GM18873 (cell line): ENCODE data around the gene RAB14.
A peak's percentile ranks its signal among the peaks of the same experiment; 100 is the strongest.
"Not testable (repeated sequence)": the region's sequence is repeated elsewhere in the genome, so short reads cannot be mapped to it uniquely, and the experiment has no call there.

Experiments
- ATAC-seq: cut with Tn5 transposase; IDR thresholded peaks from one replicate; pipeline ENCODE4 v1.9.1; 2021; ENCODE audit warnings: mild to moderate bottlenecking, moderate library complexity, moderate number of reproducible peaks; ENCODE audit not compliant: unreplicated experiment, low FRiP score

The RAB14 gene

GRCh38 chr9:121169094-121169601 is 32.5 kb downstream of the RAB14 start:
- ATAC-seq: no peak

GRCh38 chr9:121168052-121168451 is 33.6 kb downstream of the RAB14 start:
- no peak for ATAC-seq

GRCh38 chr9:121160025-121160424 is 41.6 kb downstream of the RAB14 start:
- ATAC-seq: no peak

- no peak for ATAC-seq
Measured at GRCh38 chr9:121157939-121158338, 43.7 kb downstream of the RAB14 start.

- ATAC-seq: peak; percentile 50
Measured at GRCh38 chr9:121156263-121156731, 45.4 kb downstream of the RAB14 start.

- ATAC-seq: no peak
Measured at GRCh38 chr9:121154782-121155181, 46.9 kb downstream of the RAB14 start.

- ATAC-seq: no peak
Measured at GRCh38 chr9:121153642-121154041, 48.0 kb downstream of the RAB14 start.

- no peak for ATAC-seq
Measured at GRCh38 chr9:121150188-121150587, 51.5 kb downstream of the RAB14 start.

- ATAC-seq: no peak
Measured at GRCh38 chr9:121144482-121144881, 57.2 kb downstream of the RAB14 start.

- no peak for ATAC-seq
Measured at GRCh38 chr9:121143771-121144170, 57.9 kb downstream of the RAB14 start.

GRCh38 chr9:121141706-121142105 is 60.0 kb downstream of the RAB14 start:
- ATAC-seq: no peak

- ATAC-seq: no peak
Measured at GRCh38 chr9:121141306-121141705, 60.4 kb downstream of the RAB14 start.

- ATAC-seq: no peak
Measured at GRCh38 chr9:121140162-121140561, 61.5 kb downstream of the RAB14 start.

GRCh38 chr9:121138973-121139372 is 62.7 kb downstream of the RAB14 start:
- ATAC-seq: no peak

- ATAC-seq: no peak
Measured at GRCh38 chr9:121138561-121138960, 63.1 kb downstream of the RAB14 start.

- ATAC-seq: no peak
Measured at GRCh38 chr9:121135642-121136041, 66.0 kb downstream of the RAB14 start.

GRCh38 chr9:121133104-121133816 is 68.4 kb downstream of the RAB14 start:
- no peak for ATAC-seq

- not testable (repeated sequence) for ATAC-seq
Measured at GRCh38 chr9:121129384-121129783, 72.3 kb downstream of the RAB14 start.
